Keratinocyte (primary cell): ENCODE results near the gene TRIM25. TPM values are rescaled to one million over a fixed set of nuclear protein-coding genes. Genes with fewer than 3 reads are reported as not detected.

Source experiments
- DNase-seq: peaks from one replicate; pipeline ENCODE4 v3.0.0-alpha.2; 2011; ENCODE audit warnings: low read depth, missing footprints, low spot score
- FAIRE-seq: peaks from 2 replicates; lab custom pipeline; 2011; peaks lifted over from hg19 to GRCh38; lab: Jason Lieb, UNC
- H2AFZ ChIP-seq: 2 replicates; pipeline ENCODE4 v1.6.0; 2012; ENCODE audit warnings: low read length, control low read depth, inconsistent platforms; ENCODE audit not compliant: control insufficient read depth
- H3K27ac ChIP-seq: 2 replicates; pipeline ENCODE4 v1.5.1; 2011; ENCODE audit warnings: low read length; ENCODE audit not compliant: control insufficient read depth, insufficient read depth
- H3K27me3 ChIP-seq: 3 replicates; pipeline ENCODE4 v1.6.0; 2011; ENCODE audit warnings: low read length; ENCODE audit not compliant: control insufficient read depth, insufficient read depth; ENCODE audit errors: extremely low read depth
- H3K36me3 ChIP-seq, 2 experiments: 2 replicates in 1 of 2; 3 replicates in 1 of 2; pipeline ENCODE4 v1.5.1; 2011; ENCODE audit warnings: low read length in 2 of 2, mild to moderate bottlenecking in 1 of 2; ENCODE audit not compliant: control insufficient read depth in 2 of 2, insufficient read depth in 2 of 2; ENCODE audit errors: extremely low read depth in 1 of 2
- H3K4me1 ChIP-seq: 3 replicates; pipeline ENCODE4 v1.5.1; 2011; ENCODE audit warnings: low read length; ENCODE audit not compliant: control insufficient read depth, insufficient read depth; ENCODE audit errors: extremely low read depth
- H3K4me2 ChIP-seq: 3 replicates; pipeline ENCODE4 v1.6.0; 2011; ENCODE audit warnings: low read depth, low read length; ENCODE audit not compliant: control insufficient read depth, insufficient read depth; ENCODE audit errors: extremely low read depth
- H3K4me3 ChIP-seq, 3 experiments: fragments of 200-600 bp in 1 of 3; sonication (generic) in 1 of 3; 2 replicates in 2 of 3; 3 replicates in 1 of 3; pipeline ENCODE4 v1.5.1; 2011 to 2016; ENCODE audit warnings: low read length in 3 of 3, mild to moderate bottlenecking in 3 of 3, control low read depth in 2 of 3, inconsistent platforms in 1 of 3, low read depth in 1 of 3, mixed read lengths in 1 of 3, mixed run types in 1 of 3, moderate library complexity in 1 of 3; ENCODE audit not compliant: control insufficient read depth in 2 of 3, insufficient read depth in 2 of 3; ENCODE audit errors: extremely low read depth in 1 of 3
- H3K79me2 ChIP-seq: 2 replicates; pipeline ENCODE4 v1.6.0; 2012; ENCODE audit warnings: low read length; ENCODE audit not compliant: control insufficient read depth, insufficient read depth
- H3K9ac ChIP-seq: 3 replicates; pipeline ENCODE4 v1.6.0; 2011; ENCODE audit warnings: low read length; ENCODE audit not compliant: control insufficient read depth, insufficient read depth; ENCODE audit errors: extremely low read depth
- H3K9me1 ChIP-seq: 3 replicates; pipeline ENCODE4 v1.6.0; 2011; ENCODE audit warnings: low read length; ENCODE audit not compliant: control insufficient read depth, insufficient read depth; ENCODE audit errors: extremely low read depth
- H3K9me3 ChIP-seq: 2 replicates; pipeline ENCODE4 v1.5.1; 2012; ENCODE audit warnings: low read depth, low read length; ENCODE audit not compliant: control insufficient read depth
- H4K20me1 ChIP-seq: 3 replicates; pipeline ENCODE4 v1.6.0; 2011; ENCODE audit warnings: low read length; ENCODE audit not compliant: control insufficient read depth, insufficient read depth; ENCODE audit errors: extremely low read depth
- EZH2 ChIP-seq: IDR thresholded peaks from one replicate; pipeline ENCODE4 v1.6.1; 2012; ENCODE audit warnings: inconsistent platforms, mild to moderate bottlenecking, low read length, moderate library complexity
- dilution Hi-C: fragments of 300-500 bp; cut with MboI; formaldehyde crosslinking; loops from one replicate; pipeline ENCODE4 v1.7.0; 2020; ENCODE audit warnings: low sequenced_read_pairs; ENCODE audit not compliant: extremely low pct_ligation_motif_present
- polyA plus RNA-seq, 5 experiments: library from polyadenylated mRNA; depleted of rRNA in 3 of 5; stranded (reverse) in 3 of 5; stranded (forward) in 1 of 5; unstranded in 1 of 5; fragments of >200 nt; gene quantifications; 1 replicate in 1 of 5; 2 replicates in 3 of 5; 3 replicates in 1 of 5; pipeline versions ENCODE4 v1.2.1 to v1.2.3, GENCODE V29; 2011 to 2012; ENCODE audit warnings: missing spikeins in 2 of 5, low read depth in 1 of 5, low replicate concordance in 1 of 5
- TF ChIP-seq, protein P1 (sequence below), 3 experiments: IDR thresholded peaks in 1 of 3; conservative IDR thresholded peaks in 1 of 3; optimal IDR thresholded peaks in 1 of 3; 2 replicates in 2 of 3; 3 replicates in 1 of 3; pipeline versions ENCODE3 to v1.5.1; 2011; ENCODE audit warnings: low read length in 3 of 3, mild to moderate bottlenecking in 3 of 3, moderate library complexity in 2 of 3, control low read depth in 1 of 3, inconsistent platforms in 1 of 3; ENCODE audit not compliant: insufficient read depth in 2 of 3; ENCODE audit errors: extremely low read depth in 1 of 3

The TRIM25 gene
- polyA plus RNA-seq, 1 donor (not counting 4 experiments of a cell fraction or from before 2014, with no cell fraction given): 60.3 TPM

DNA sequence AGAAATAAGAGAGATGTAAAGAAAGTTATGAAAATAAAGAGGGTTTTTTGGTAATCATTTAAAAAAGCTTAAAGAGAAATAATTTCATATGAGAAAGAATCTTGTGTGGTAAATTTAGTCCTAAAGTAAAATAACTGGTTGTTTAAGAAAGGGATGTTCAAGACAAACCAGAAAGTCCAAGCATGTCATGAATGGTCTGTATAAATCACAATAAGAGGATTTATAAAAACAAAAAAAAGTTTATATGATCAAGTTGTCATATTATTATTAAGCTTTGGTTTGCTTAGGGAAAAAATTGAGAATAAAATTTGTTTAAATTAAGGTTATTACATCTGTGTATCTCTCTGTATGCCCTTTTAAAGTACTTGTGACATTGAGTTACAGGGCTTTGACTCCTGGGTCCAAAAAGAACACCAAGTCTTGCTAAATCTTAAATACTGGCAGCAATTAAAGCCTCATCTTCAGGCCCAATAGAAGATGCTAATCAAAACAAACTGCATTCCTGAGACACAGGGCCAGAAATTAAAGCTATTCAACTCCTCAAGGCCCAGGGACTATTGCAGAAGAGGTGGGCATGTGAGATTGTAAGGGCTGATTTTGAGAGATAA, 15.6 kb upstream of the TRIM25 start:
- no peak for FAIRE-seq
- Histone ChIP-seq H3K79me2 (no peaks in the 10 kb centered on the region), H3K9me3 (no peaks in the 10 kb centered on the region), H3K9me1 (no peaks in the 10 kb centered on the region), H3K27ac (no peak overlapping the region), H3K27me3 (no peaks in the 10 kb centered on the region), H2AFZ (no peak overlapping the region), H3K4me3 (no peak overlapping the region), H3K4me2 (no peak overlapping the region), H3K9ac (no peak overlapping the region), H3K4me1 (peaks cover 9% of the 10 kb centered on the region), H4K20me1 (no peaks in the 10 kb centered on the region), H3K36me3 (peaks cover 1 to 5% of the 10 kb centered on the region in 2 experiments)
- no peak for DNase-seq
- dilution Hi-C loops: no loop called here
- TF ChIP-seq, protein P1, sequence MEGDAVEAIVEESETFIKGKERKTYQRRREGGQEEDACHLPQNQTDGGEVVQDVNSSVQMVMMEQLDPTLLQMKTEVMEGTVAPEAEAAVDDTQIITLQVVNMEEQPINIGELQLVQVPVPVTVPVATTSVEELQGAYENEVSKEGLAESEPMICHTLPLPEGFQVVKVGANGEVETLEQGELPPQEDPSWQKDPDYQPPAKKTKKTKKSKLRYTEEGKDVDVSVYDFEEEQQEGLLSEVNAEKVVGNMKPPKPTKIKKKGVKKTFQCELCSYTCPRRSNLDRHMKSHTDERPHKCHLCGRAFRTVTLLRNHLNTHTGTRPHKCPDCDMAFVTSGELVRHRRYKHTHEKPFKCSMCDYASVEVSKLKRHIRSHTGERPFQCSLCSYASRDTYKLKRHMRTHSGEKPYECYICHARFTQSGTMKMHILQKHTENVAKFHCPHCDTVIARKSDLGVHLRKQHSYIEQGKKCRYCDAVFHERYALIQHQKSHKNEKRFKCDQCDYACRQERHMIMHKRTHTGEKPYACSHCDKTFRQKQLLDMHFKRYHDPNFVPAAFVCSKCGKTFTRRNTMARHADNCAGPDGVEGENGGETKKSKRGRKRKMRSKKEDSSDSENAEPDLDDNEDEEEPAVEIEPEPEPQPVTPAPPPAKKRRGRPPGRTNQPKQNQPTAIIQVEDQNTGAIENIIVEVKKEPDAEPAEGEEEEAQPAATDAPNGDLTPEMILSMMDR (optimal IDR thresholded peaks at IDR 0.05 in 1 of 3, IDR thresholded peaks at IDR 0.05 in 1 of 3, conservative IDR thresholded peaks at IDR 0.05 in 1 of 3; ENCODE audit: extremely low read depth in 1 of 3, insufficient read depth in 2 of 3, low read length in 3 of 3): no peak
- TF ChIP-seq EZH2: no peak

DNA sequence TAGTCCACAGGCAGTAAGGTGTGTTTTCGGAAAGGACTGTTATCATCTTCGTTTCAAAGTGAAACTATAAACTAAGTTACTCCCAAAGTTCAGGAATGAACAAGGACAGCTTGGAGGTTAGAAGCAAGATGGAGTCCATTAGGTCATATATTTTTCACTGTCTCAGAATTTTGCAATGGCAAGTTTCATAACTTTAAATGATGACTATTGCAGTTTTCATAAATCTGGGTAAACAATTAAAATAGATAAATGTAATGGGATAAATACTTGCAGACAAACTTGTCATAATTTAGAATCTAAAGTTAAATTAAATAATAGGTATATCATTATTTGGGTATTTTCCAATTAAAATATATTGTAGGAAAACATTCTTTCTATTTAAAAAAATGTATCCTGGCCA, 14.7 kb upstream of the TRIM25 start:
- no peak overlapping the region for H2AFZ ChIP-seq
- H3K9me3 ChIP-seq: no peaks in the 10 kb centered on the region
- H3K4me2 ChIP-seq: no peak overlapping the region
- H3K4me1 ChIP-seq: peaks cover under 1% of the 10 kb centered on the region
- TF ChIP-seq EZH2: no peak
- TF ChIP-seq, protein P1 (optimal IDR thresholded peaks at IDR 0.05 in 1 of 3, IDR thresholded peaks at IDR 0.05 in 1 of 3, conservative IDR thresholded peaks at IDR 0.05 in 1 of 3; ENCODE audit: extremely low read depth in 1 of 3, insufficient read depth in 2 of 3, low read length in 3 of 3): no peak
- H4K20me1 ChIP-seq: no peaks in the 10 kb centered on the region
- H3K27me3 ChIP-seq: no peaks in the 10 kb centered on the region
- no peak for FAIRE-seq
- no peak overlapping the region for H3K9ac ChIP-seq
- H3K79me2 ChIP-seq: no peaks in the 10 kb centered on the region
- H3K9me1 ChIP-seq: no peaks in the 10 kb centered on the region
- no peak for DNase-seq
- no peak overlapping the region for H3K4me3 ChIP-seq
- dilution Hi-C loops: no loop called here
- H3K27ac ChIP-seq: no peak overlapping the region
- peaks cover under 1 to 1% of the 10 kb centered on the region in 2 experiments for H3K36me3 ChIP-seq
